ENCODE measurements around the gene ZNF622.

DNA sequence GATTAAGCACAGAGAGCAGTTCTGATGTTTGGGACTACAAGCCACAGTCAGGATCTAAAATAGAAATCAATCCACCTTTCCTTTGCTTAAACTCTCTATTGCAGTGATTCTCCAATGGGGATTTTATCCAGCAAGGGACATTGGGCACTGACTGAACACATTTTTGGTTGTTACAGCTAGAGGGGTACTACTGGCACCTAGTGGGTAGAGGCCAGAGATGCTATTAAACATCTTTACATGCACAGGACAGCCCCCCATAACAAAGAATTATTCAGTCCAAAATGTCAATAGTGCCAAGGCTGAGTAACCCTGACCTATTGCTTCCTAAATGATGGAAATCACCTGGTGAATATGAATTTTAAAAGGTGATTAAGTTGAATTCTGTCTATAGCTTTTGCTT, 12.0 kb downstream of the ZNF622 start:
- TF ChIP-seq GATA2 (IDR thresholded peaks at IDR 0.05; ENCODE audit: low read depth, low read length) (no peak), GATA3 (IDR thresholded peaks at IDR 0.05; ENCODE audit: low read depth, low read length) (no peak)

Data from SH-SY5Y (cell line).